HEK293T (cell line): ENCODE results near the gene CDHR3.
A peak's percentile ranks its signal among the peaks of the same experiment; 100 is the strongest.

ENCODE experiments used
- CTCF ChIA-PET: fragments of 350-600 bp; formaldehyde crosslinking; extraction: SDS; loops from one replicate; lab custom pipeline; 2021; ENCODE audit warnings: antibody characterized with exemption, inconsistent platforms; lab: Yijun Ruan, JAX
- POLR2A ChIA-PET: fragments of 350-600 bp; formaldehyde crosslinking; extraction: SDS; loops from one replicate; lab custom pipeline; 2020; ENCODE audit warnings: antibody characterized with exemption, inconsistent platforms; lab: Yijun Ruan, JAX
- DNase-seq: peaks from one replicate; pipeline ENCODE4 v3.0.0; 2012; ENCODE audit warnings: mixed read lengths; ENCODE audit errors: extremely low spot score
- ARNT ChIP-seq: fragments of 450-650 bp; IDR thresholded peaks from 2 replicates; pipeline ENCODE4 v1.6.1; 2017; ENCODE audit warnings: mild to moderate bottlenecking
- BHLHE40 ChIP-seq: fragments of 450-650 bp; IDR thresholded peaks from 2 replicates; pipeline ENCODE4 v1.6.1; 2016; ENCODE audit warnings: mild to moderate bottlenecking, moderate library complexity, borderline replicate concordance
- CTBP1 ChIP-seq: fragments of 450-650 bp; IDR thresholded peaks from 2 replicates; pipeline ENCODE4 v1.6.1; 2016; ENCODE audit warnings: borderline replicate concordance
- ELF4 ChIP-seq: fragments of 450-650 bp; IDR thresholded peaks from 2 replicates; pipeline ENCODE4 v1.6.1; 2017; ENCODE audit warnings: antibody characterized with exemption
- FOXA1 ChIP-seq: fragments of 450-650 bp; IDR thresholded peaks from 2 replicates; pipeline ENCODE4 v1.6.1; 2016; ENCODE audit warnings: mild to moderate bottlenecking
- FOXK2 ChIP-seq: fragments of 450-650 bp; IDR thresholded peaks from 2 replicates; pipeline ENCODE4 v1.6.1; 2016; ENCODE audit warnings: mild to moderate bottlenecking
- FOXM1 ChIP-seq: fragments of 450-650 bp; IDR thresholded peaks from 2 replicates; pipeline ENCODE4 v1.6.1; 2017; ENCODE audit warnings: mild to moderate bottlenecking, borderline replicate concordance
- HDGF ChIP-seq: fragments of 450-650 bp; IDR thresholded peaks from 2 replicates; pipeline ENCODE4 v1.6.1; 2017; ENCODE audit warnings: antibody characterized with exemption, borderline replicate concordance
- L3MBTL2 ChIP-seq: fragments of 450-650 bp; conservative IDR thresholded peaks from 2 replicates; pipeline ENCODE4 v1.6.1; 2016; ENCODE audit warnings: mild to moderate bottlenecking
- LEF1 ChIP-seq: fragments of 450-650 bp; IDR thresholded peaks from 2 replicates; pipeline ENCODE4 v1.6.1; 2017; ENCODE audit warnings: mild to moderate bottlenecking, borderline replicate concordance
- NFRKB ChIP-seq: fragments of 450-650 bp; IDR thresholded peaks from 2 replicates; pipeline ENCODE4 v1.6.1; 2016; ENCODE audit warnings: mild to moderate bottlenecking, moderate library complexity
- SP1 ChIP-seq: fragments of 450-650 bp; IDR thresholded peaks from 2 replicates; pipeline ENCODE4 v1.6.1; 2017
- SUZ12 ChIP-seq: fragments of 450-650 bp; IDR thresholded peaks from 2 replicates; pipeline ENCODE4 v1.6.1; 2016; ENCODE audit warnings: mild to moderate bottlenecking
- TARDBP ChIP-seq: fragments of 450-650 bp; IDR thresholded peaks from 2 replicates; pipeline ENCODE4 v1.6.1; 2016
- ZNF384 ChIP-seq: fragments of 450-650 bp; IDR thresholded peaks from 2 replicates; pipeline ENCODE4 v1.6.1; 2016
- TF ChIP-seq, protein P1 (sequence below): fragments of 450-650 bp; IDR thresholded peaks from 2 replicates; pipeline ENCODE4 v1.6.1; 2016

Gene CDHR3

DNA sequence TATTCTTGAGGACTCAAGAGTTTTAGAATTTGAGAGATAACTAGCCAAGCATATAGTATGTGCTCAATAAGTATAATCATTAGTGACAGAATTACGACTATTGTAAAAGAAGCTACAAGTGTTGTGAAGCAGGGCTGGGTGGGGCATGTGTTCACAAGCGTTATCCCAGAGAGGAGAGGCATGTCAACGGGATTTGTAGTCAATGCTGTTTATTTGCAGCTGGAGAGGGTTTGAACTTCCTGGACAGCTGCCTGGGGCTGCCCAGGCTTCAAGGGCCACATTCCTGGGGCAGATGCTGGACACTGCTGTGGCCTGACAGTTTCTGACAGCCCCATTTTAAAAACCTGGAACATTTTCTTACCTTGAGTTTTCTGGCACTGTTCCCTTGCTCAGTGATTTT lies 36.9 kb upstream of the CDHR3 start:
- POLR2A ChIA-PET = no interaction called here
- CTCF ChIA-PET = no interaction called here
- no peak for DNase-seq
- no peak for TF ChIP-seq CTBP1
- TF ChIP-seq, protein P1, sequence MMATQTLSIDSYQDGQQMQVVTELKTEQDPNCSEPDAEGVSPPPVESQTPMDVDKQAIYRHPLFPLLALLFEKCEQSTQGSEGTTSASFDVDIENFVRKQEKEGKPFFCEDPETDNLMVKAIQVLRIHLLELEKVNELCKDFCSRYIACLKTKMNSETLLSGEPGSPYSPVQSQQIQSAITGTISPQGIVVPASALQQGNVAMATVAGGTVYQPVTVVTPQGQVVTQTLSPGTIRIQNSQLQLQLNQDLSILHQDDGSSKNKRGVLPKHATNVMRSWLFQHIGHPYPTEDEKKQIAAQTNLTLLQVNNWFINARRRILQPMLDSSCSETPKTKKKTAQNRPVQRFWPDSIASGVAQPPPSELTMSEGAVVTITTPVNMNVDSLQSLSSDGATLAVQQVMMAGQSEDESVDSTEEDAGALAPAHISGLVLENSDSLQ = no peak
- no peak for TF ChIP-seq TARDBP
- TF ChIP-seq LEF1 = no peak
- no peak for TF ChIP-seq FOXM1
- no peak for TF ChIP-seq BHLHE40
- no peak for TF ChIP-seq L3MBTL2
- no peak for TF ChIP-seq HDGF
- TF ChIP-seq FOXA1 = no peak
- TF ChIP-seq ZNF384 = no peak
- TF ChIP-seq FOXK2 = no peak
- no peak for TF ChIP-seq NFRKB
- TF ChIP-seq SUZ12 = no peak
- TF ChIP-seq SP1 = no peak

DNA sequence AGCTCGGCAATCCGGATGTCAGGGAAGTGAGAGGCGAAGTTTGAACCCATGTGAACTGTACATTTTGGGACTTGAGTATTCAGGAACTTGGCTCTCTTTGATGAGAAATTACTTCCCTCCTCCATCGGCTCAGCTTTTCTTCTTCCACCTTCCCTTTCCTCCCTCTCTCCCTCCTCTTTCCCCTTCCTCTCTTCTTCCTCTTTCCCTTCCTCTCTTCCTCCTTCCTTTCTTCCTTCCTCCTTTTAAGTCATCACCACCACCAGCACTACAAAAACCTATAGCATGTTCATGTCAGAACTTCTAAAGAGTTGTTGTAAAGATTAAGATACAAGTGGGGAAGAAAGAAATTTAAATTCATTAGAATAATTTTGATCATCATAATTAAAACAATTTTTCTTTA lies 31.9 kb upstream of the CDHR3 start:
- no peak for DNase-seq
- no peak for TF ChIP-seq FOXM1
- TF ChIP-seq NFRKB = no peak
- no peak for TF ChIP-seq BHLHE40
- TF ChIP-seq SP1 = no peak
- no peak for TF ChIP-seq ARNT
- TF ChIP-seq SUZ12 = no peak
- no peak for TF ChIP-seq FOXA1
- no peak for TF ChIP-seq FOXK2
- no peak for TF ChIP-seq HDGF
- TF ChIP-seq, protein P1 = no peak
- TF ChIP-seq ZNF384 = no peak
- no peak for TF ChIP-seq L3MBTL2
- TF ChIP-seq CTBP1 = no peak
- CTCF ChIA-PET = no interaction called here
- POLR2A ChIA-PET = no interaction called here

DNA sequence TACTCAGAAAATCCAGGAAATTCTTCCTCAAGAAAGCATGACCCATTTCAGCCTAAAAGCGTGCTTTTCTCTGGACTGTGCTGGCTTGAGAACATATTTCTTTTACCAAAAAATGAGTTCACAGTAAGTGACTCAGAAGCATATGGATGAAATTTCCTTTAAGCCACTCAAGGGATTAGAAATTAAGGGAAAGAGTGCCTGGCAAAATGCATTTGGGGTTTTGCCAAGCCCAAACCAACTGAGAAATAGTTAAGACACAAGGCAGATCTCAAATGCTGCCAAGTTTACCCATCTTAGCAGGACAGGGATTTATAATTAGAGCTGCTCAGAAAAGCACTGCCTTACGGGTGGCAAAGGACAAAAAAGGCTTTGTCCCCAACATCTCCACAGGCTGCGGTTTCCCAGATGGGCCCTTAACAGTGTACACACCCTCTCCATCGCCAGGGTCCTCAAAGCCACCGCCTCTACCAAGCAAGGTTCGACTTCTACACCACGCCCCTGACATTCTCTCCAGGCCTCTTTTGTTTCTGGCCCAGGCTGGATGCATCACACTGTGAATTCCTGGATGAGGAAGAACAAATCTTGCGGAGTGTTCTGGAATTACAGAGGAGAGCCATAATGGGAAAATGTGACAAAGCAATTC lies 30.1 kb upstream of the CDHR3 start:
- ChIA-PET POLR2A (no interaction called here), CTCF (interaction anchor here (0.6 kb wide), 1 partner anchor 168 kb away, joined by 3 read pairs; no protein-coding TSS in a partner anchor)
- DNase-seq = no peak
- no peak for TF ChIP-seq TARDBP
- TF ChIP-seq FOXA1 = no peak
- no peak for TF ChIP-seq BHLHE40

DNA sequence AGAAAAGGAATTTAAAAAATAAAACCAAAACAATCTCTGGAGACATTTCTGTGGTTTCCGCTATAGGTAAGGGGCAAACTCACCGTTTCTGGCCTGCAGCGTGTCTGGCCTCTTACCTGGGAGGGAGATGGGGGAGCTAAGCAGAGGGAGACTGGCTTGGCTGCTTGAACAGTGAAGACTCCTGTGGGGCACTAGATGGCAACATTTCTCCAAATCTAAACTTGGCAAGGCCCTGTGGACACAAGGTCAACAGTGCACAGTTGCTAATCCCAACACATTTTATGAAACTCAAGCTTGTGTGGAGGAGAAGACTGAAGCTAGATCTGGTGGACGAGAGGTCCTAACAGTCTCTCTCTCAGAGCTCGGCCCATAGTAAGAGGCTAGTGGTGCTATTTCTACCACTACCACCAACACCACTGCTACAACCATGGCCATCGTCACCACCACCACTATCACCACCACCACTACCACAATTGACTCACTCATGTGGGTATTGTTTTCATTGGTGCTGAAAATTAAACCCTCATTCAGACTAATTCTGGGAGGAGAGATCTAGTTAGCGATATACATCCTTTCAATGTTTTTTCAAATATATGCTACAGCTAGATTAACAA lies 28.4 kb upstream of the CDHR3 start:
- ChIA-PET POLR2A (no interaction called here), CTCF (interaction anchor here (0.6 to 1.2 kb wide), 6 partner anchors 14 to 219 kb away, joined by 3 to 4 read pairs (median 3); no protein-coding TSS in a partner anchor)
- TF ChIP-seq FOXK2 (no peak), HDGF (no peak), ZNF384 (no peak), FOXM1 (no peak)
- peak; percentile 33 for DNase-seq

DNA sequence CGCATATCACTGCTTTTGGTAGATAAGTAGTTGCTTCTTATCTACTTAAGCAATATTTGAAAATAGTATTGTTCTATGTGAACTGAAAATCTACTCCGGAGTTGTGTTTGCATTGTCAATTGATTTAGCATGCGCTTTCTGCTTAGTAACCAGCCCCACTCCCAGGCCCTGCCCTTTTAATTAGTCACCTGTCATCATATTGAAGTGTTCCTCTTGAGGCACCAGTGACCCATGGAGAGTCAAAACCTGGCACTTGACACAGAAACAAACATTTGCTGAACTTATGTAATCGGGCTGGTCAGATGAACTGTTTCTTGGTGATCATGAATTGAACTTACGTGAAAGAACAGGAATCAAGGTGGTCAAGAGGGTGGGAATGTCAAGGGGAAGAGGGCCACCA lies 27.8 kb upstream of the CDHR3 start:
- POLR2A ChIA-PET = no interaction called here
- no peak for DNase-seq
- TF ChIP-seq FOXA1 (no peak), TARDBP (no peak), NFRKB (no peak), CTBP1 (no peak), FOXK2 (no peak), HDGF (no peak), ELF4 (no peak), LEF1 (no peak), ARNT (no peak), SUZ12 (no peak), FOXM1 (no peak), ZNF384 (no peak)
- TF ChIP-seq, protein P1 = no peak
- CTCF ChIA-PET = interaction anchor here (0.6 to 1.2 kb wide), 4 partner anchors 13 to 173 kb away, joined by 3 to 4 read pairs (median 3); no protein-coding TSS in a partner anchor

DNA sequence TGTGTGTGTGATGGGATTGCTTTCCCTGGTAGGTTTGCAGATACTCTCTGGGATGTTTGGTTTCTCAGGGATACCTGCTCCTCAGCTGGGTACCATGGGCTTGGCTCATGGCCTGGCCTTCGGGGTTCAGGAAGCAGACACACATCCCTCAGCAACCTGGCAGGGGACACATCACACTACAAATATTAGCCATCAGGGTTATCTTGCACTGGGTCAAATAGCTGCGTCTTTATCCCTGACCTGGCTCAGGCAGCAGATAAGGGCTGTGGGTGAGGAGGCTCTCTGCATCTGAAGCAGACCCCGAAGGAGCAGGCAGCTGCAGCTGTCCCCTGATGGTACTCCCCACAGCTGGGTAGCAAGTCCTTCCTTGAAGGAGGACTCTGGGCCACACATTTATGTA lies 25.7 kb upstream of the CDHR3 start:
- TF ChIP-seq TARDBP = no peak
- no peak for TF ChIP-seq L3MBTL2
- no peak for TF ChIP-seq ELF4
- TF ChIP-seq ZNF384 = no peak
- TF ChIP-seq NFRKB = no peak
- no peak for TF ChIP-seq FOXM1
- TF ChIP-seq HDGF = no peak
- no peak for TF ChIP-seq FOXA1
- no peak for TF ChIP-seq CTBP1
- TF ChIP-seq, protein P1 = no peak
- no peak for TF ChIP-seq ARNT
- TF ChIP-seq BHLHE40 = no peak
- no peak for TF ChIP-seq SUZ12
- TF ChIP-seq SP1 = no peak
- DNase-seq = no peak
- ChIA-PET CTCF (no interaction called here), POLR2A (no interaction called here)
